ENCODE measurements around the gene PUS1.
"Not testable (repeated sequence)": the region's sequence is repeated elsewhere in the genome, so short reads cannot be mapped to it uniquely, and the experiment has no call there.

- TF ChIP-seq, protein P1, sequence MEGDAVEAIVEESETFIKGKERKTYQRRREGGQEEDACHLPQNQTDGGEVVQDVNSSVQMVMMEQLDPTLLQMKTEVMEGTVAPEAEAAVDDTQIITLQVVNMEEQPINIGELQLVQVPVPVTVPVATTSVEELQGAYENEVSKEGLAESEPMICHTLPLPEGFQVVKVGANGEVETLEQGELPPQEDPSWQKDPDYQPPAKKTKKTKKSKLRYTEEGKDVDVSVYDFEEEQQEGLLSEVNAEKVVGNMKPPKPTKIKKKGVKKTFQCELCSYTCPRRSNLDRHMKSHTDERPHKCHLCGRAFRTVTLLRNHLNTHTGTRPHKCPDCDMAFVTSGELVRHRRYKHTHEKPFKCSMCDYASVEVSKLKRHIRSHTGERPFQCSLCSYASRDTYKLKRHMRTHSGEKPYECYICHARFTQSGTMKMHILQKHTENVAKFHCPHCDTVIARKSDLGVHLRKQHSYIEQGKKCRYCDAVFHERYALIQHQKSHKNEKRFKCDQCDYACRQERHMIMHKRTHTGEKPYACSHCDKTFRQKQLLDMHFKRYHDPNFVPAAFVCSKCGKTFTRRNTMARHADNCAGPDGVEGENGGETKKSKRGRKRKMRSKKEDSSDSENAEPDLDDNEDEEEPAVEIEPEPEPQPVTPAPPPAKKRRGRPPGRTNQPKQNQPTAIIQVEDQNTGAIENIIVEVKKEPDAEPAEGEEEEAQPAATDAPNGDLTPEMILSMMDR (IDR thresholded peaks at IDR 0.05) = not testable (repeated sequence)
- not testable (repeated sequence) for TF ChIP-seq POLR2AphosphoS5 (IDR thresholded peaks at IDR 0.05)
Observed at GRCh38 chr12:131960590-131961325, 31.7 kb downstream of the PUS1 start.

Data from breast epithelium (tissue), 3 donors.